Measurements from ENCODE around the gene FAM107B. TPM values are rescaled to one million over a fixed set of nuclear protein-coding genes. Genes with fewer than 3 reads are reported as not detected.

FAM107B gene
- total and polyA plus RNA-seq, 2 of the 13 experiments (the other 11 are each of a cell fraction or from before 2014, with no cell fraction given), result 15.7 to 24.8 TPM

- TF ChIP-seq ARID5B (CRISPR knock-in tag; IDR thresholded peaks at IDR 0.05), result 0 out of 2 replicates have a peak, but pooled peaks have one; percentile 37
- TF ChIP-seq RFX3 (CRISPR knock-in tag; IDR thresholded peaks at IDR 0.05), result no peak
- no peak for TF ChIP-seq ZBTB4 (CRISPR knock-in tag; IDR thresholded peaks at IDR 0.05; ENCODE audit: borderline replicate concordance)
- no peak for TF ChIP-seq ZSCAN9 (CRISPR knock-in tag; IDR thresholded peaks at IDR 0.05; ENCODE audit: borderline replicate concordance)
- TF ChIP-seq RARA (CRISPR knock-in tag; IDR thresholded peaks at IDR 0.05), result peak; percentile 69
- TF ChIP-seq ZKSCAN8 (CRISPR knock-in tag; IDR thresholded peaks at IDR 0.05; ENCODE audit: borderline replicate concordance), result no peak
- TF ChIP-seq NFIC (IDR thresholded peaks at IDR 0.05; ENCODE audit: low read length), result no peak
- no peak for TF ChIP-seq HNRNPH1 (optimal IDR thresholded peaks at IDR 0.05; ENCODE audit: low read depth, low read length)
- TF ChIP-seq, protein P1, sequence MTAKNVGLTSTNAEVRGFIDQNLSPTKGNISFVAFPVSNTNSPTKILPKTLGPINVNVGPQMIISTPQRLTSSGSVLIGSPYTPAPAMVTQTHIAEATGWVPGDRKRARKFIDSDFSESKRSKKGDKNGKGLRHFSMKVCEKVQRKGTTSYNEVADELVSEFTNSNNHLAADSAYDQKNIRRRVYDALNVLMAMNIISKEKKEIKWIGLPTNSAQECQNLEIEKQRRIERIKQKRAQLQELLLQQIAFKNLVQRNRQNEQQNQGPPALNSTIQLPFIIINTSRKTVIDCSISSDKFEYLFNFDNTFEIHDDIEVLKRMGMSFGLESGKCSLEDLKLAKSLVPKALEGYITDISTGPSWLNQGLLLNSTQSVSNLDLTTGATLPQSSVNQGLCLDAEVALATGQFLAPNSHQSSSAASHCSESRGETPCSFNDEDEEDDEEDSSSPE (CRISPR knock-in tag; IDR thresholded peaks at IDR 0.05), result no peak
- TF ChIP-seq TCF12 (IDR thresholded peaks at IDR 0.05), result no peak
- no peak for TF ChIP-seq TCF12 (CRISPR knock-in tag; IDR thresholded peaks at IDR 0.05)
- TF ChIP-seq KLF12 (CRISPR knock-in tag; IDR thresholded peaks at IDR 0.05; ENCODE audit: borderline replicate concordance), result no peak
- TF ChIP-seq RARG (CRISPR knock-in tag; IDR thresholded peaks at IDR 0.05; ENCODE audit: low read depth), result no peak
- peak; percentile 68 for TF ChIP-seq TEAD3 (CRISPR knock-in tag; optimal IDR thresholded peaks at IDR 0.05; ENCODE audit: borderline replicate concordance)
- no peak for TF ChIP-seq LCORL (IDR thresholded peaks at IDR 0.05)
- no peak for TF ChIP-seq LCORL (CRISPR knock-in tag; IDR thresholded peaks at IDR 0.05)
- TF ChIP-seq ZNF781 (CRISPR knock-in tag; IDR thresholded peaks at IDR 0.05; ENCODE audit: borderline replicate concordance, not compliant biosample characterization), result no peak
- TF ChIP-seq FOXO1 (CRISPR knock-in tag; IDR thresholded peaks at IDR 0.05), result no peak
- no peak for TF ChIP-seq KMT2B (CRISPR knock-in tag; IDR thresholded peaks at IDR 0.05)
- no peak for TF ChIP-seq RBFOX2 (IDR thresholded peaks at IDR 0.05; ENCODE audit: low read depth, low read length)
- no peak for TF ChIP-seq SMAD3 (CRISPR knock-in tag; IDR thresholded peaks at IDR 0.05)
- TF ChIP-seq SAFB2 (CRISPR knock-in tag; IDR thresholded peaks at IDR 0.05; ENCODE audit: borderline replicate concordance, low read depth), result no peak
These were observed 189.2 kb downstream of the FAM107B start (continued) for GRCh38 chr10:14585287-14586193.
